Activated T-cell treated with anti-CD3 and anti-CD28 coated beads for 24 hours (primary cell): ENCODE results near the gene DACH1.
"Not testable (repeated sequence)": the region's sequence is repeated elsewhere in the genome, so short reads cannot be mapped to it uniquely, and the experiment has no call there.

ENCODE experiments used
- DNase-seq: peaks from one replicate; pipeline ENCODE4 v3.0.0-alpha.2; 2020; ENCODE audit warnings: low read depth

DACH1 gene

DNA sequence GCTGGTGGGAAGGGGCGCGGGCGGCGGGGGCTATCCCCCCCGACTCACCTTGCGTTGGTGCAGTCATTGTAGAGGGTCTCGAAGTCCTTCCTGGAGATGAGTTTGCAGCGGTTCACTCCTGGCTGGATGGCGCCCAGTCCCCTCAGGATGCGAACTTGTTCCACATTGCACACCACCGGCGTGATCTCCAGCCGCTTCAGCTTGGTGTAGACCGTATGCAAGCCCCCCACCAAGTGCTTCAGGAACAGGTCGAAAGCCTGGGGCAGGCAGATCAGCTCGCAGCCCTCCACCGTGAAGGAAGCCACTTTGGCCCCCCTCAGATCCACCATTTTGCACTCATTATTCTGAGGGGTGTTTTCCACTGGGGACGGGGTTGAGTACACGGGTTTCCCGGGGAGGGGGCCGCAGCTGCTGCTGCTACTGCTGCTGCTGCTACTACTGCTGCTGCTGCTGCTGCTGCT lies 1.1 kb downstream of the DACH1 start:
- DNase-seq, result no peak

GRCh38 chr13:71864986-71865873 lies 1.8 kb downstream of the DACH1 start:
- no peak for DNase-seq

GRCh38 chr13:71864094-71864985 lies 2.7 kb downstream of the DACH1 start:
- no peak for DNase-seq

DNA sequence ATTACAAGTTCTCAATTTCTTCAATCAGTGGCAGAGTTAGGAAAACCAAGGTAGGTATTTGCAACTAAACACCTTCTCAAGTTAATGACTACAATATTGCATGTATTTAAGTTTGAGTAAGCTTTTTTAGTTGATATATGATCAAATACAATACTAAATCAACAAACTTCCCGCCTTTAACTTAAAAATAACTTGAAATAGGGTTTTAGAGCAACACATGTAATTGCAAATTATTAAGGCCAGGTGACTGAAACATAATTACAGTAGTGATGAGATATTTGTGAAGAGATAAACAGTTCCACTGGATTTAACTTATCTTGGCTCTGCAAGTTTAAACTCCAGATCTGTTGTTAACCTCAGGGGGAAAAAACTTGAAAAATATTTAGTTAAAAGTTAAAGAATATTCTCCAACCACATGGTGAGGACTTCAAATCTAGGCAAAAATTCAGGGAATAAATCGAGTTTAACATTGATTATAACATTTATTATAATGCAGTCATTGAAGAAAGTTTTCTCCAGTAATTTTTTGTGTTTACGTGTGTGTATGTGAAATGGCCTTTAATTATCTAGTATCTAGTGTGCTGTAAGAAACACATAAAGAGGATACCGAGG lies 3.6 kb downstream of the DACH1 start:
- DNase-seq, result no peak

GRCh38 chr13:71862459-71862943 lies 4.5 kb downstream of the DACH1 start:
- no peak for DNase-seq

DNA sequence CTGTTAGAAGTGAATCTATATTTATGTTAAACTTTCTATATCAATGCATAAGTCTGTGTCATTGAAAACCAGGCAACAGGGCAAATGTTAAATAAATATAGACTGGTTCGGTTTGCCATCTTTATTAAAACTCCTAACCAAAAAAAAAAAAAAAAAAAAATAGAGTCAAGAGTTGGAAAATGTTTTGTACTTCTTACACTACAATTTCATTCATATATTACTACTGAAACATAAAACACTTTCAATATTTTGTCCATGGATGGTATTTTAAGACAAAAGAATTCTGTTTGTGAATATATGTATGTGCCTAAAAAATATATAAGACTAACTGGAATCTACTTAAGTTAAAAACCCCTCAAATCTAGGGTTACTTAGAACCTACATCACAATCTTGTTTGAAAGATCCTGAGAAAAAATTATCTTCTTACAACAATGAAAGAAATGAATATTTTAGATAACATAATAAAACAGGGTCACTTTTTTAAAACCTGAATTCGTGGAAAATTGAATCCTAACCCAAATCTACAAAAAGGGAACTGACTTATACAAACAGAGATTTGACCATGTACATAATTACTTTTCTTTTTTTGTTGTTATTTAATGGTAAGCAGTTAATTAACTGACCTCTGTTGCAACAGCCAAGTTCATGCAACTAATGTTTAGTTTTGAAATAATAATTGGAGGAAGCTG lies 5.1 kb downstream of the DACH1 start:
- DNase-seq, result no peak

- no peak for DNase-seq
Observed at GRCh38 chr13:71860547-71861138, 6.4 kb downstream of the DACH1 start.

- DNase-seq, result no peak
Observed at GRCh38 chr13:71858647-71859046, 8.4 kb downstream of the DACH1 start.

GRCh38 chr13:71856548-71857043 lies 10.4 kb downstream of the DACH1 start:
- DNase-seq, result no peak

DNA sequence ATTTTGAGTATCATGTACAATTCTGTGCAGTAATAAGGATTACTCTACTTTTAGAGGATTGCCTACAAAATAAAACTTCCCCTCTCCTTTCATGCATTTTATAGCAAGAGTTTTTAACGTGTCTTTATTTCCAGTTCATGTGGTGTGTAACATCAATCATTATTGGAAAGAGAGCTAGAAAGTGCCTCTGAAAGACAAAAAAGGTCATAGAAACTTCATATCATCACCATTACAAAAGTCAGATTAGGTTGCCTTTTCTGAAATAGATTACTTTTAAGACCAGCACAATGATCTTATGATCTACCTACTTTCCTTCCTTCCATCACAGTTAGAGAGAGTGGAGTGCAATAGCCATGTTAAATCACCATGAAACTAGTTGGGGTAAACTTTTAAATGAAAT lies 12.6 kb downstream of the DACH1 start:
- DNase-seq, result no peak

GRCh38 chr13:71853725-71854124 lies 13.3 kb downstream of the DACH1 start:
- no peak for DNase-seq

DNA sequence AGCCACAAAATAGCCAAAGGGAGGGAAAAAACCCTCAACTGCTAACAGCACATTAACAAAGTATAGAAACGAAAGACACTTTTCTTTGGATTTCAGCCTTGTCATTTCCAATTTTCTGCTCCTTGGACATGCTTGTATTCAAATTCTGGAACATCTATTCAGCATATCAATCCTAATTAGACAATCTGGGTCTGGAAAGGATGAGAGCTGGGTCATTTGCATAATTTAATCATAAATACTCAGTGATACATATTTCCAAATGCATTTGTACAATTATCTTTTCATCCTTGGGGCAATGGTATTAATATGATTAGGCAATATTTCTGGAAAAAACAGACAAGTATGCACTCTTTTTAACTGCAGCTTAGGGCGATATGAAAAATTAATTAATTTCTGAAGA lies 14.3 kb downstream of the DACH1 start:
- no peak for DNase-seq

- DNase-seq, result no peak
Observed at GRCh38 chr13:71851498-71852409, 15.2 kb downstream of the DACH1 start.

GRCh38 chr13:71842003-71842402 lies 25.0 kb downstream of the DACH1 start:
- DNase-seq, result no peak

- DNase-seq, result no peak
Observed at GRCh38 chr13:71838842-71839241, 28.2 kb downstream of the DACH1 start.

GRCh38 chr13:71837582-71837981 lies 29.4 kb downstream of the DACH1 start:
- DNase-seq, result not testable (repeated sequence)

GRCh38 chr13:71831716-71832115 lies 35.3 kb downstream of the DACH1 start:
- no peak for DNase-seq

DNA sequence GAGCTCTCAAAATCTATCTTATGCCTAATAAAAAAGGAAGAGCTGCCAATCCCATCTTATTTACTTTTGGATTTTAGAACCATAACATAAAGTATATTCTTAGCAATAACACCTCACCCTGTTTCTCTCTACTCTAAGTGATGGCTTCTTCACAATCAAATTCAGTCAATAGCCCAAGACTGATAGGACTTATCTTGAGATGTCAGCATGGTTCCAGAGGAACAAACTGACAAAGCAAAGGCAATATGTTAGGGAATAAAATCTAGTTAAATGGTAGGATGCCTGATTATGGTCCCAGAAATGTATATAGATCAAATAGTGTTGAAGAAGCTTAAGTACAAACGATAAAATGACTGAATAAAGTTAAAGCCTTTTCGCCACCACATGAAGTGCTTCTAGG lies 36.3 kb downstream of the DACH1 start:
- DNase-seq, result no peak

DNA sequence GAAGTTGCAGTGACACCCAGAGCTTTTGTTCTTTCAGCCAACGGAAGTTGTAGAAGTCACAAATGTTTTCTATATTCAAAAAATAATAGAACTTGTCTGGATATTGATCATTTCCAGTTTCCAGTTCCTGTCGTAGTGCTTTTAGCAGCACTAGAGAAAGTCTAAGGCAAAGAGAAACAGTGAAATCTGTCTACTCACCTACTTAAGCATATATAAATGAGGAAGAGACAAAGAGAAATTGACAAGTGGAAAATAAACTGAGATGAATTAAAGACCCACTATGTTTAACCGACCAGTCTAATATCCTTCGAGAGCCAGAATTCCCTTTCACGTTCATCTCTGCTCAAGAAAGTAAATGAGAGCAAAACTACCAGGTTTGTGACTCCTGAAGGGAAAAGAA lies 36.7 kb downstream of the DACH1 start:
- DNase-seq, result no peak

GRCh38 chr13:71829547-71829946 lies 37.5 kb downstream of the DACH1 start:
- no peak for DNase-seq
